ENCODE data around the gene RBBP7. TPM values are rescaled to one million over a fixed set of nuclear protein-coding genes. Genes with fewer than 3 reads are reported as not detected.
"Not testable (repeated sequence)": the region's sequence is repeated elsewhere in the genome, so short reads cannot be mapped to it uniquely, and the experiment has no call there.

RBBP7 gene
- total and polyA plus RNA-seq, 8 donors = 60.9 to 152 (median 109) TPM

DNA sequence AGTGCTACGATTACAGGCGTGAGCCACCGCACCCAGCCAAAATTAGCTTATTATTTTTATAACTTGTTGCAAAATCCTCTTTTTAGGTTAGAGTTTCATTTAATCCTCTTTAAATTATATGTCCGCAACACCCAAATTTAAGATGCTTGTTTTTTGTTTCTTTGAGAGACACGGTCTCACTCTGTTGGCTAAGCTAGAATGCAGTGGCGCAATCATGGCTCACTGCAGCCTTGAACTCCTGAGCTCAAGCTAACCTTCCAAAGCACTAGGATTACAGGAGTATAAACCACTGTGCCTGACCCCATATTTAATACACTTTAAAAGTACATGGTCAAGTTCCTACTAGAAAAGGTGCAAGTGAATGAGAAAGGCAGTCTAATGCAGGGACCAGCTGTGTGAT, 2.2 kb downstream of the RBBP7 start:
- peaks cover 0 to 1% (median 0%) of the 10 kb centered on the region in 4 donors for H3K36me3 ChIP-seq
- no peak for DNase-seq
- peak overlapping the region in 2 of 4 donors; percentile 72 to 80 for H3K4me3 ChIP-seq
- WGBS, 5 donors = 89 to 93% (median 92%) methylated on average over 6 of the region's 6 CpGs
- peaks cover 0 to 56% (median 31%) of the 10 kb centered on the region in 4 donors for H3K4me1 ChIP-seq
- no peaks in the 10 kb centered on the region for H3K9me3 ChIP-seq
- no peak for TF ChIP-seq POLR2AphosphoS5 (IDR thresholded peaks at IDR 0.05)
- TF ChIP-seq POLR2A (IDR thresholded peaks at IDR 0.05) = no peak
- TF ChIP-seq, protein P1, sequence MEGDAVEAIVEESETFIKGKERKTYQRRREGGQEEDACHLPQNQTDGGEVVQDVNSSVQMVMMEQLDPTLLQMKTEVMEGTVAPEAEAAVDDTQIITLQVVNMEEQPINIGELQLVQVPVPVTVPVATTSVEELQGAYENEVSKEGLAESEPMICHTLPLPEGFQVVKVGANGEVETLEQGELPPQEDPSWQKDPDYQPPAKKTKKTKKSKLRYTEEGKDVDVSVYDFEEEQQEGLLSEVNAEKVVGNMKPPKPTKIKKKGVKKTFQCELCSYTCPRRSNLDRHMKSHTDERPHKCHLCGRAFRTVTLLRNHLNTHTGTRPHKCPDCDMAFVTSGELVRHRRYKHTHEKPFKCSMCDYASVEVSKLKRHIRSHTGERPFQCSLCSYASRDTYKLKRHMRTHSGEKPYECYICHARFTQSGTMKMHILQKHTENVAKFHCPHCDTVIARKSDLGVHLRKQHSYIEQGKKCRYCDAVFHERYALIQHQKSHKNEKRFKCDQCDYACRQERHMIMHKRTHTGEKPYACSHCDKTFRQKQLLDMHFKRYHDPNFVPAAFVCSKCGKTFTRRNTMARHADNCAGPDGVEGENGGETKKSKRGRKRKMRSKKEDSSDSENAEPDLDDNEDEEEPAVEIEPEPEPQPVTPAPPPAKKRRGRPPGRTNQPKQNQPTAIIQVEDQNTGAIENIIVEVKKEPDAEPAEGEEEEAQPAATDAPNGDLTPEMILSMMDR (IDR thresholded peaks at IDR 0.05) = no peak
- no peak for TF ChIP-seq EP300 (IDR thresholded peaks at IDR 0.05)
- H3K27me3 ChIP-seq = peaks cover 0 to 10% (median 0%) of the 10 kb centered on the region in 3 donors
- intact Hi-C loops (cut with DNase I; ENCODE audit: low total_unique reads) = no loop called here
- H3K27ac ChIP-seq = peak overlapping the region in 2 of 5 donors; percentile 93 to 95

- Histone ChIP-seq H3K27me3 (peaks cover 0 to 4% (median 0%) of the 10 kb centered on the region in 3 donors), H3K9me3 (no peaks in the 10 kb centered on the region), H3K27ac (no peak overlapping the region), H3K4me3 (no peak overlapping the region), H3K4me1 (peaks cover 0 to 39% (median 9%) of the 10 kb centered on the region in 4 donors), H3K36me3 (peaks cover 0 to 35% (median 26%) of the 10 kb centered on the region in 4 donors)
- TF ChIP-seq EP300 (IDR thresholded peaks at IDR 0.05) (no peak), POLR2AphosphoS5 (IDR thresholded peaks at IDR 0.05) (no peak), POLR2A (IDR thresholded peaks at IDR 0.05) (no peak)
- TF ChIP-seq, protein P1 (IDR thresholded peaks at IDR 0.05) = no peak
- WGBS, 5 donors = 73 to 93% (median 81%) methylated on average over 2 of the region's 2 CpGs
- no peak for DNase-seq
- intact Hi-C loops (cut with DNase I; ENCODE audit: low total_unique reads) = no loop called here
Measured at GRCh38 chrX:16862829-16863228, 7.3 kb downstream of the RBBP7 start.

GRCh38 chrX:16856744-16857143, 13.4 kb downstream of the RBBP7 start:
- Histone ChIP-seq H3K36me3 (peaks cover 0 to 77% (median 75%) of the 10 kb centered on the region in 4 donors), H3K4me1 (peaks cover 0 to 11% (median 0%) of the 10 kb centered on the region in 4 donors), H3K27me3 (peaks cover 0 to 3% (median 0%) of the 10 kb centered on the region in 3 donors), H3K27ac (no peak overlapping the region), H3K9me3 (peaks cover 0 to 8% (median 0%) of the 10 kb centered on the region in 4 donors), H3K4me3 (no peak overlapping the region)
- DNase-seq = no peak
- TF ChIP-seq POLR2AphosphoS5 (IDR thresholded peaks at IDR 0.05) = no peak
- no peak for TF ChIP-seq POLR2A (IDR thresholded peaks at IDR 0.05)
- TF ChIP-seq, protein P1 (IDR thresholded peaks at IDR 0.05) = no peak
- no peak for TF ChIP-seq EP300 (IDR thresholded peaks at IDR 0.05)
- intact Hi-C loops (cut with DNase I; ENCODE audit: low total_unique reads) = no loop called here

GRCh38 chrX:16856076-16856404, 14.1 kb downstream of the RBBP7 start:
- H3K27me3 ChIP-seq; H3K9me3 ChIP-seq; H3K27ac ChIP-seq; DNase-seq; H3K4me3 ChIP-seq; intact Hi-C loops (cut with DNase I; ENCODE audit: low total_unique reads): not testable (repeated sequence)
- 63 to 95% (median 81%) methylated on average over 2 of the region's 2 CpGs for WGBS, 5 donors
- H3K36me3 ChIP-seq = peaks cover 0 to 75% (median 68%) of the 10 kb centered on the region in 4 donors
- H3K4me1 ChIP-seq = peaks cover 0 to 11% (median 0%) of the 10 kb centered on the region in 4 donors

DNA sequence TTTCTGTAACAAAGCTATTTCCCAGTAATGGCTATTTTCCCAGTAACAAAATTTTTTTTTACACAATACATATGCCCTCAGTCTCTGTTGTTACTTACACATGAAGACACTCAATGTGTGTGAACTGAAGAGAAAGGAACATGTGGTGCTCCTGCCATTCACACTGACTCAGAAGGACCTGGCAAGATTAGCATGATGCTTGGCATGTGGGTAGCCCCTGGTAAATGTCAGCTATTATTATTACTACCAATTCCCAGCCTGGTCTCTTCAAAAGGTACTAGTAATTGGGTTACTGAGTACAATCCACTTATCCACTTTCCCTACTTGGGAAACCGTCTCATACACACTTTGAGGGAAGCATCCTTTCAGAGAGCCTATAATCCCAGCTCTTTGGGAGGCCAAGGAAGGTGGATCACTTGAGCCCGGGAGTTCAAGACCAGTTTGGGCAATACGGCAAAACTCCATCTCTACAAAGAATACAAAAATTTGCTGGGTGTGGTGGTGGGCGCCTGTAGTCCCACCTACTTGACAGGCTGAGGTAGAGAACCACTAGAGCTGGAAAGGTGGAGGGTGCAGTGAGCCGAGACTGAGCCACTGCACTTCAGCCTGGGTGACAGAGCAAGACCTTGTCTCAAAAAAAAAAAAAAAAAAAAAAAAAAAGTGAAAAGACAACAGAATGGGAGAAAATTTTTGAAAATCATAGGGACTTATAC, 14.6 kb downstream of the RBBP7 start:
- 90 to 97% (median 91%) methylated on average over 4 to 5 of the region's 5 CpGs for WGBS, 5 donors
- Histone ChIP-seq H3K9me3 (peaks cover 0 to 8% (median 0%) of the 10 kb centered on the region in 4 donors), H3K27me3 (peaks cover 0 to 3% (median 0%) of the 10 kb centered on the region in 3 donors), H3K36me3 (peaks cover 0 to 77% (median 68%) of the 10 kb centered on the region in 4 donors), H3K4me3 (no peak overlapping the region), H3K27ac (no peak overlapping the region), H3K4me1 (peaks cover 0 to 11% (median 0%) of the 10 kb centered on the region in 4 donors)
- no peak for DNase-seq
- intact Hi-C loops (cut with DNase I; ENCODE audit: low total_unique reads) = no loop called here
- TF ChIP-seq EP300 (IDR thresholded peaks at IDR 0.05) (no peak), POLR2AphosphoS5 (IDR thresholded peaks at IDR 0.05) (no peak), POLR2A (IDR thresholded peaks at IDR 0.05) (no peak)
- TF ChIP-seq, protein P1 (IDR thresholded peaks at IDR 0.05) = no peak

Data from stomach (tissue), 9 donors.